Measurements from ENCODE around the gene PLXNC1. TPM values are rescaled to one million over a fixed set of nuclear protein-coding genes. Genes with fewer than 3 reads are reported as not detected.

Gene PLXNC1
- polyA plus RNA-seq, 1 donor (not counting 4 experiments of a cell fraction or from before 2014, with no cell fraction given), result 0.17 TPM

DNA sequence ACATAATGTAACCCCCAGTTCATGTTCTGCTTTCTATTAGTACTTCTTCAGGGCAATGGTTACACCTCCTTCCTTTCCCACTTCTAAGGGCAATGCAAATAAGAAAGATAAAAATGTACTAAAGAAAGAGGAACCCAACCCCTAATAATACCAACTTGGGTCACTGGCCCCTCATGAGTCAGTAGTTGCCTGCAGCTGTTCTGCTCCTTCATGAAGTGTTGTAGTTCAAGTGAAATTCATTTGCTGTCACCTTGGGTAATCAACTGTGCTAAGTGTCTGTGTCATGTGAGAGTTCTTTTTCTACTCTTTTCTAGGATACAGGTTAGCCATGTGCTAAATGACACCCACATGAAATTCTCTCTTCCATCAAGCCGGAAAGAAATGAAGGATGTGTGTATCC, 91.8 kb downstream of the PLXNC1 start:
- Histone ChIP-seq H3K9me3 (ENCODE audit: control insufficient read depth, low read depth, low read length) (no peaks in the 10 kb centered on the region), H2AFZ (ENCODE audit: control insufficient read depth, low read length) (no peak overlapping the region), H3K27me3 (ENCODE audit: control insufficient read depth, extremely low read depth, insufficient read depth, low read length) (peaks cover 16% of the 10 kb centered on the region), H3K36me3 (ENCODE audit: control insufficient read depth in 2 of 2, extremely low read depth in 1 of 2, insufficient read depth in 2 of 2, low read length in 2 of 2) (no peaks in the 10 kb centered on the region), H4K20me1 (ENCODE audit: control insufficient read depth, extremely low read depth, insufficient read depth, low read length) (no peaks in the 10 kb centered on the region), H3K79me2 (ENCODE audit: control insufficient read depth, insufficient read depth, low read length) (no peaks in the 10 kb centered on the region), H3K4me1 (ENCODE audit: control insufficient read depth, extremely low read depth, insufficient read depth, low read length) (no peaks in the 10 kb centered on the region), H3K9ac (ENCODE audit: control insufficient read depth, extremely low read depth, insufficient read depth, low read length) (no peak overlapping the region), H3K4me3 (ENCODE audit: control insufficient read depth in 2 of 3, extremely low read depth in 1 of 3, insufficient read depth in 2 of 3, low read depth in 1 of 3, low read length in 3 of 3) (no peak overlapping the region), H3K4me2 (ENCODE audit: control insufficient read depth, extremely low read depth, insufficient read depth, low read depth, low read length) (no peak overlapping the region), H3K27ac (ENCODE audit: control insufficient read depth, insufficient read depth, low read length) (no peak overlapping the region), H3K9me1 (ENCODE audit: control insufficient read depth, extremely low read depth, insufficient read depth, low read length) (no peaks in the 10 kb centered on the region)
- dilution Hi-C loops (cut with MboI; ENCODE audit: extremely low pct_ligation_motif_present, low sequenced_read_pairs), result no loop called here
- FAIRE-seq (no peak), DNase-seq (ENCODE audit: low read depth, low spot score) (no peak)
- TF ChIP-seq EZH2 (IDR thresholded peaks at IDR 0.05; ENCODE audit: low read length), result no peak
- TF ChIP-seq, protein P1, sequence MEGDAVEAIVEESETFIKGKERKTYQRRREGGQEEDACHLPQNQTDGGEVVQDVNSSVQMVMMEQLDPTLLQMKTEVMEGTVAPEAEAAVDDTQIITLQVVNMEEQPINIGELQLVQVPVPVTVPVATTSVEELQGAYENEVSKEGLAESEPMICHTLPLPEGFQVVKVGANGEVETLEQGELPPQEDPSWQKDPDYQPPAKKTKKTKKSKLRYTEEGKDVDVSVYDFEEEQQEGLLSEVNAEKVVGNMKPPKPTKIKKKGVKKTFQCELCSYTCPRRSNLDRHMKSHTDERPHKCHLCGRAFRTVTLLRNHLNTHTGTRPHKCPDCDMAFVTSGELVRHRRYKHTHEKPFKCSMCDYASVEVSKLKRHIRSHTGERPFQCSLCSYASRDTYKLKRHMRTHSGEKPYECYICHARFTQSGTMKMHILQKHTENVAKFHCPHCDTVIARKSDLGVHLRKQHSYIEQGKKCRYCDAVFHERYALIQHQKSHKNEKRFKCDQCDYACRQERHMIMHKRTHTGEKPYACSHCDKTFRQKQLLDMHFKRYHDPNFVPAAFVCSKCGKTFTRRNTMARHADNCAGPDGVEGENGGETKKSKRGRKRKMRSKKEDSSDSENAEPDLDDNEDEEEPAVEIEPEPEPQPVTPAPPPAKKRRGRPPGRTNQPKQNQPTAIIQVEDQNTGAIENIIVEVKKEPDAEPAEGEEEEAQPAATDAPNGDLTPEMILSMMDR (optimal IDR thresholded peaks at IDR 0.05 in 1 of 3, IDR thresholded peaks at IDR 0.05 in 1 of 3, conservative IDR thresholded peaks at IDR 0.05 in 1 of 3; ENCODE audit: extremely low read depth in 1 of 3, insufficient read depth in 2 of 3, low read length in 3 of 3), result no peak

DNA sequence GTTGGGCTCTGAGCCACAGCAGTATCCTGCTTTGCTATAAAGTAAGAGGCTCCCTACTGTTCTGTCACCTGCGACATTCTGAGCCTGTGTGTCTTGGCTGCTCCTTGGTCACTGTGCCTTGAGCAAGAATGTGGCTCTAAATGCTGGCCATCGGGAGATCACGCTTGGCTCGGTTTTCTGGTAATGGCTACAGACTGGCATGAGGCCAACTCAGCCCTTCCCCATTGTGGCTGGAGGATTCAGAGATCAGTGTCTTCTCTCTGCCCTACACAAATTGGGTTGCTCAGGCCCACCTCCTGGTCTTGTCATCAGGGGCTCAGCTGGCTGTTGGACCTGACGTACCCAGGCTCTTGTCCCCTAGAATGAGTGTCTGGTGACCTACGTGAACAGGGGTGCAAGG, 94.5 kb downstream of the PLXNC1 start:
- no peak for FAIRE-seq
- Histone ChIP-seq H2AFZ (ENCODE audit: control insufficient read depth, low read length) (no peak overlapping the region), H3K79me2 (ENCODE audit: control insufficient read depth, insufficient read depth, low read length) (no peaks in the 10 kb centered on the region), H3K4me3 (ENCODE audit: control insufficient read depth in 2 of 3, extremely low read depth in 1 of 3, insufficient read depth in 2 of 3, low read depth in 1 of 3, low read length in 3 of 3) (no peak overlapping the region), H3K4me2 (ENCODE audit: control insufficient read depth, extremely low read depth, insufficient read depth, low read depth, low read length) (no peak overlapping the region), H4K20me1 (ENCODE audit: control insufficient read depth, extremely low read depth, insufficient read depth, low read length) (no peaks in the 10 kb centered on the region), H3K27me3 (ENCODE audit: control insufficient read depth, extremely low read depth, insufficient read depth, low read length) (peaks cover 11% of the 10 kb centered on the region), H3K9ac (ENCODE audit: control insufficient read depth, extremely low read depth, insufficient read depth, low read length) (no peak overlapping the region), H3K4me1 (ENCODE audit: control insufficient read depth, extremely low read depth, insufficient read depth, low read length) (no peaks in the 10 kb centered on the region), H3K9me3 (ENCODE audit: control insufficient read depth, low read depth, low read length) (no peaks in the 10 kb centered on the region), H3K27ac (ENCODE audit: control insufficient read depth, insufficient read depth, low read length) (no peak overlapping the region), H3K9me1 (ENCODE audit: control insufficient read depth, extremely low read depth, insufficient read depth, low read length) (no peaks in the 10 kb centered on the region), H3K36me3 (ENCODE audit: control insufficient read depth in 2 of 2, extremely low read depth in 1 of 2, insufficient read depth in 2 of 2, low read length in 2 of 2) (no peaks in the 10 kb centered on the region)
- TF ChIP-seq, protein P1 (optimal IDR thresholded peaks at IDR 0.05 in 1 of 3, IDR thresholded peaks at IDR 0.05 in 1 of 3, conservative IDR thresholded peaks at IDR 0.05 in 1 of 3; ENCODE audit: extremely low read depth in 1 of 3, insufficient read depth in 2 of 3, low read length in 3 of 3), result no peak
- TF ChIP-seq EZH2 (IDR thresholded peaks at IDR 0.05; ENCODE audit: low read length), result no peak
- no peak for DNase-seq (ENCODE audit: low read depth, low spot score)
- dilution Hi-C loops (cut with MboI; ENCODE audit: extremely low pct_ligation_motif_present, low sequenced_read_pairs), result no loop called here
